SJSA1 (cell line): ENCODE measurements around the gene ACIN1. TPM values are rescaled to one million over a fixed set of nuclear protein-coding genes. Genes with fewer than 3 reads are reported as not detected.
"Not testable (repeated sequence)": the region's sequence is repeated elsewhere in the genome, so short reads cannot be mapped to it uniquely, and the experiment has no call there.

Source experiments
- DNase-seq, 2 experiments: peaks; one replicate each; pipeline ENCODE4 v3.0.0-alpha.2; 2015 to 2020; ENCODE audit warnings: low spot score in 2 of 2, low read depth in 1 of 2
- H3K27ac ChIP-seq: fragments of 250-450 bp; sonication (Bioruptor Pico); 2 replicates; pipeline ENCODE4 v1.5.1; 2020; ENCODE audit warnings: mild to moderate bottlenecking, moderate library complexity
- H3K27me3 ChIP-seq: fragments of 250-450 bp; sonication (Bioruptor Pico); replicated peaks from 2 replicates; pipeline ENCODE4 v1.5.1; 2020; ENCODE audit warnings: mild to moderate bottlenecking, moderate library complexity
- H3K36me3 ChIP-seq: fragments of 250-450 bp; sonication (Bioruptor Pico); 2 replicates; pipeline ENCODE4 v1.5.1; 2020; ENCODE audit warnings: mild to moderate bottlenecking
- H3K4me1 ChIP-seq: fragments of 250-450 bp; sonication (Bioruptor Pico); replicated peaks from 2 replicates; pipeline ENCODE4 v1.6.1; 2021; ENCODE audit warnings: mild to moderate bottlenecking
- H3K4me3 ChIP-seq: fragments of 250-450 bp; sonication (Bioruptor Pico); 2 replicates; pipeline ENCODE4 v1.5.1; 2020; ENCODE audit warnings: mild to moderate bottlenecking
- H3K9me3 ChIP-seq: fragments of 250-450 bp; sonication (Bioruptor Pico); replicated peaks from 2 replicates; pipeline ENCODE4 v1.5.1; 2020; ENCODE audit warnings: mild to moderate bottlenecking
- total RNA-seq: library from RNA; depleted of rRNA; stranded (reverse); fragments of >200 nt; shearing (Covaris generic); gene quantifications from 2 replicates; pipeline ENCODE4 v1.2.3, GENCODE V29; 2014; rRNA removed

The ACIN1 gene
- total RNA-seq, 1 experiment from 2014 or later, result 68.2 TPM

- Histone ChIP-seq H3K9me3 (no peaks in the 10 kb centered on the region), H3K4me1 (peaks cover 5% of the 10 kb centered on the region), H3K27me3 (no peaks in the 10 kb centered on the region), H3K4me3 (no peak overlapping the region), H3K27ac (no peak overlapping the region), H3K36me3 (no peaks in the 10 kb centered on the region)
- no peak for DNase-seq
Measured at GRCh38 chr14:23018107-23018506, 76.8 kb downstream of the ACIN1 start.

- no peak for DNase-seq
- Histone ChIP-seq H3K27me3 (no peaks in the 10 kb centered on the region), H3K4me1 (peaks cover 5% of the 10 kb centered on the region), H3K36me3 (no peaks in the 10 kb centered on the region), H3K4me3 (no peak overlapping the region), H3K9me3 (no peaks in the 10 kb centered on the region), H3K27ac (no peak overlapping the region)
Measured at GRCh38 chr14:23017091-23017490, 77.8 kb downstream of the ACIN1 start.

- Histone ChIP-seq H3K27ac (no peak overlapping the region), H3K4me3 (no peak overlapping the region), H3K36me3 (no peaks in the 10 kb centered on the region), H3K27me3 (no peaks in the 10 kb centered on the region), H3K4me1 (peaks cover 5% of the 10 kb centered on the region), H3K9me3 (no peaks in the 10 kb centered on the region)
- no peak for DNase-seq
Measured at GRCh38 chr14:23015618-23016017, 79.3 kb downstream of the ACIN1 start.

- DNase-seq, H3K36me3 ChIP-seq, H3K9me3 ChIP-seq, H3K4me3 ChIP-seq, H3K27ac ChIP-seq, H3K27me3 ChIP-seq: not testable (repeated sequence)
- H3K4me1 ChIP-seq, result peaks cover 24% of the 10 kb centered on the region
Measured at GRCh38 chr14:23013749-23014054, 81.2 kb downstream of the ACIN1 start.

GRCh38 chr14:23013054-23013748 is 81.7 kb downstream of the ACIN1 start:
- H3K36me3 ChIP-seq, result no peaks in the 10 kb centered on the region
- no peaks in the 10 kb centered on the region for H3K27me3 ChIP-seq
- no peak for DNase-seq
- peaks cover 26% of the 10 kb centered on the region for H3K4me1 ChIP-seq
- H3K27ac ChIP-seq, result no peak overlapping the region
- H3K4me3 ChIP-seq, result no peak overlapping the region
- no peaks in the 10 kb centered on the region for H3K9me3 ChIP-seq

- Histone ChIP-seq H3K36me3 (no peaks in the 10 kb centered on the region), H3K4me3 (peak within 1 kb of the TSS; percentile 50), H3K4me1 (peaks cover 33% of the 10 kb centered on the region), H3K9me3 (no peaks in the 10 kb centered on the region), H3K27me3 (no peaks in the 10 kb centered on the region), H3K27ac (peak within 1 kb of the TSS; percentile 54)
- DNase-seq, result peak; percentile 75 to 79
Measured at GRCh38 chr14:23009939-23010726, 84.8 kb downstream of the ACIN1 start, which contains the start of gene C14orf93. C14orf93 (minus strand) TSS chr14:23010143; CDS start chr14:22999023, 11,120 bp downstream.

GRCh38 chr14:23009483-23009938 is 85.4 kb downstream of the ACIN1 start:
- Histone ChIP-seq H3K36me3 (no peaks in the 10 kb centered on the region), H3K4me1 (peaks cover 33% of the 10 kb centered on the region), H3K27me3 (no peaks in the 10 kb centered on the region), H3K4me3 (peak overlapping the region; percentile 50), H3K9me3 (no peaks in the 10 kb centered on the region), H3K27ac (peak overlapping the region; percentile 54)
- no peak for DNase-seq

GRCh38 chr14:23008831-23009230 is 86.1 kb downstream of the ACIN1 start:
- Histone ChIP-seq H3K9me3 (no peaks in the 10 kb centered on the region), H3K4me3 (no peak overlapping the region), H3K27ac (no peak overlapping the region), H3K27me3 (no peaks in the 10 kb centered on the region), H3K4me1 (peaks cover 33% of the 10 kb centered on the region), H3K36me3 (no peaks in the 10 kb centered on the region)
- peak in 1 of 2 experiments; percentile 9 for DNase-seq

Other genes with a start within 250 kb of the ACIN1 start
- gene LRP10, start 223.4 kb downstream of the ACIN1 start, total RNA-seq, result 37.4 and 41.4 TPM in 2 replicates
- 0.05 TPM in 1 of 2 replicates, not detected in the other for gene REM2, start 211.9 kb downstream of the ACIN1 start, total RNA-seq
- gene RBM23, start 176.0 kb downstream of the ACIN1 start, total RNA-seq, result 67.8 and 86.9 TPM in 2 replicates
- gene PRMT5, start 165.8 kb downstream of the ACIN1 start, total RNA-seq, result 43.9 and 67.8 TPM in 2 replicates
- 37.3 and 39.5 TPM in 2 replicates for gene HAUS4, start 138.0 kb downstream of the ACIN1 start, total RNA-seq
- gene AJUBA, start 112.6 kb downstream of the ACIN1 start, total RNA-seq, result 116 and 125 TPM in 2 replicates
- 3.2 and 6.5 TPM in 2 replicates for gene C14orf93, start 85.0 kb downstream of the ACIN1 start, total RNA-seq
- 226 and 255 TPM in 2 replicates for gene PSMB5, start 60.2 kb downstream of the ACIN1 start, total RNA-seq
- not detected in 2 replicates for gene PSMB11, start 52.9 kb downstream of the ACIN1 start, total RNA-seq
- 4.8 and 9.1 TPM in 2 replicates for gene CDH24, start 37.6 kb downstream of the ACIN1 start, total RNA-seq
- gene C14orf119, start 369 bp upstream of the ACIN1 start, total RNA-seq, result 33.1 and 37.9 TPM in 2 replicates
- gene CIROP, start 9.9 kb upstream of the ACIN1 start, total RNA-seq, result not detected in 2 replicates
- not detected in 2 replicates for gene CEBPE, start 24.1 kb upstream of the ACIN1 start, total RNA-seq
- 0.45 TPM in 1 of 2 replicates, not detected in the other for gene SLC7A8, start 88.5 kb upstream of the ACIN1 start, total RNA-seq
- gene RNF212B, start 142.8 kb upstream of the ACIN1 start, total RNA-seq, result not detected in 2 replicates
- 4.9 and 6.1 TPM in 2 replicates for gene HOMEZ, start 191.0 kb upstream of the ACIN1 start, total RNA-seq
- 1.2 and 2.1 TPM in 2 replicates for gene PPP1R3E, start 207.7 kb upstream of the ACIN1 start, total RNA-seq
- gene BCL2L2, start 211.7 kb upstream of the ACIN1 start, total RNA-seq, result 17.4 and 18.0 TPM in 2 replicates
- 76.2 and 93.4 TPM in 2 replicates for gene PABPN1, start 226.3 kb upstream of the ACIN1 start, total RNA-seq